Measurements from ENCODE around the gene SLC13A5.
"Not testable (repeated sequence)": the region's sequence is repeated elsewhere in the genome, so short reads cannot be mapped to it uniquely, and the experiment has no call there.

The SLC13A5 gene

DNA sequence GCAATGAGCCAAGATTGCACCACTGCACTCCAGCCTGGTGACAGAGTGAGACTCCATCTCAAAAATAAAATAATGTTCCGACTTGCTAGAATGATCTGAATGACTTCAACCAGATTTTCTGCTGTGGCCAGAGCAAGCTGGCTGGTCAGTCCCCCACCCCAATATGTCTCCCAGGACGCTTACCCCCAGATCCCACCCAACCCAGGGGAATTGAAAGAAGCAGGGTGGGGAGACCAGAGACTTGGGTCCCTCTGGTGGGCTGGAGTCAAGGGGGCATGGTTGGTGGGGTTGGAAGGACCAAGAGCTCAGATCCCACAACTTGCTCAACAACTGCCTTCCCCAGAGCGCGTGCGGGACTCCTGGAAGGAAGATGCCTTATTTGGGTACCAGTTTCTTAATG lies 54.8 kb downstream of the SLC13A5 start:
- not testable (repeated sequence) for DNase-seq

DNA sequence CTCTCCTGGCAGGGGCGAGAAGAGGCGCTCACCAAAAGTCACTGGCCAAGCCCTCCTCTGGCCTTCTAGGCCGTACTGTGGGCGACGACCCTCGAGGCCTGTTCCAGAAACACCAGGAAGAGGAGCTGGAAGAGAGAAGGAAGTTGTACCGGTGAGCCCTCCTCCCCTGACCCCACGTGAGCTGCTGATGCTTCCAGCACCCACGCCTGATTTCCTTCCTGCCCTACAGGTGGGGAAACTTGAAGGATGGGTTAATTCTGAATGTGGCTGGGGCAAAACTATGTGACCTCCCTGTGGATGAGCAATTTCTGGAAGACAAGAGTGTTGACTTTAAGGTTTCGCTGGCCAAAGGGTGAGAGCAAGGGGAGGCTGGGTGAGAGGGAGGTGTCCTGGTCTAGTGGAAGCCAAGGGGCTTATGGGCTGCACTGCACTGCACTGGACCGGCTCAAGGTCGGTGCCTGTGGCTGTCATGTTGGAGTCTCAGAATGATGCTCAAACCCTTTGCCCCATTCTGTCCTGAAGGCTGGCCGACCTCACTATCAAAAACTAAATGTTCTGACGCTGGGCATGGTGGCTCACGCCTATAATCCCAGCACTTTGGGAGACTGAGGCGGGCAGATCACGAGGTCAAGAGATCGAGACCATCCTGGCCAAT lies 55.4 kb downstream of the SLC13A5 start:
- DNase-seq = no peak

DNA sequence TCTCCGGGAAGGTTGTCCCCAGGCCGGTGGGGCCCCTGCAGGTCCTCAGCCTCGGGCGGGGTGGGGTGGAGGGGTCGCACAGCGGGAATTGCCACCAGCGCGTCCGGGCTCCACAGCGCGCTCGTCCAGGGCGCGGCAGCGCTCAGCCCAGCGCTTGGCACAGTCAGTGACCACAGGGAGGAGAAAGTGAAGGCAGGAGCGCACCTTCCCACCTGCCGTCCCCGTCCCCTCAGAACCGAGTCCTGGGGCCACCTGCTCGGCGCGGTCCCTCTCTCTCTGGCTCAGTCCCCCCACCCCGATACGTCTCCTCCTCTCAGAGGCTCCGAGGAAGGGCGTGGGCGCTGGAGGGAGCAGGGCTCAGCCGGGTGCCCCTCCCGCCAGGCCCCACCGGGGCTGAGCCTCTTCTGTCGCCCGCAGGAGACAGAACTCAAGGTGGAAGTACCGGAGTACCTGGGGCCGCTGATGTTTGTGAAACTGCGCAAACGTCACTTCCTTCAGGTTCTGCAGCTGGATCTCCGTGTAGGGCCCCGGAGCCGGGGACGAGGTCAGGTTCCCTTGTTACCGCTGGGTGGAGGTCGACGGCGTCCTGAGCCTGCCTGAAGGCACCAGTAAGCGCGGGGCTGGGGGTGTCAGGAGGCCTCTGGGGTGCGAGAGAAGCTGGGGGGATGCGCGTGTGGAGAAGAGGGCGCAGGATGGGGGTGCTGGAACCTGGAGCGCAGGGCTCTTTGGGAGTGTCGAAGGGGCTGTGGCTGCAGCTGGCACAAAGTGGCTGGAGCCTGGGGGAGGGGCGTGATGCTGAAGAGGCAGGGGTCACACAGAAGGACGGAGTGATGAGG lies 56.2 kb downstream of the SLC13A5 start:
- peak; percentile 57 for DNase-seq

DNA sequence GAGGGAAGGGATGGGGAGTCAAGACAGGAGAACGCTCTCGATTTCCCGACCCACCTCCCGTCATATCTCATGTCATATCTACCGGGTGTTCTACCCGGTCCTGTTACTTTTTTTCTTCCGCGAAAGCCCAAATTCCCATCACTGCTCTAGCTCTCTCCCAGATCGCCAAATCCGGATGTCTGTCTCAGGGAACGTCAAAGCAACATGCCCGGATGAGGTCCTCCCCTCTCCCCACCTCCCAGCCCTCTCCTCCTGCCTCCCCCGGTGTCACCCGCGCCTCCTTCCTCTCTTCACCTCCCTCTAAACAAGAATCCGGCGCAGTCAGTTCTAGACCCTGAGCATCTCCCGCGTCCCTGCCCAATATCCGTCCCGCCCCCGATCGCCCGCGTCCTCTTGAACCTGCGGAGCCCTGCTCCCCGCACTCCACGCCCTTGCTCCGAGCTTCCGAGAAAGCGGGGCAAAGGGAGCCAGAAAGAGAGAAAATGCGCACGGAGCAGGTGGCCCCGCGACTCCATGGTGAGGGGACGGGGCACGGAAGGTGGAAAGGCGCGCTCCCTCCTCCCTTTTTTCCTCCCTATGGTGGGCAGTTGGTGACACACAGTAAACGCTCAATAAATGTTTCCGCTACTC lies 57.3 kb downstream of the SLC13A5 start:
- DNase-seq = not testable (repeated sequence)

DNA sequence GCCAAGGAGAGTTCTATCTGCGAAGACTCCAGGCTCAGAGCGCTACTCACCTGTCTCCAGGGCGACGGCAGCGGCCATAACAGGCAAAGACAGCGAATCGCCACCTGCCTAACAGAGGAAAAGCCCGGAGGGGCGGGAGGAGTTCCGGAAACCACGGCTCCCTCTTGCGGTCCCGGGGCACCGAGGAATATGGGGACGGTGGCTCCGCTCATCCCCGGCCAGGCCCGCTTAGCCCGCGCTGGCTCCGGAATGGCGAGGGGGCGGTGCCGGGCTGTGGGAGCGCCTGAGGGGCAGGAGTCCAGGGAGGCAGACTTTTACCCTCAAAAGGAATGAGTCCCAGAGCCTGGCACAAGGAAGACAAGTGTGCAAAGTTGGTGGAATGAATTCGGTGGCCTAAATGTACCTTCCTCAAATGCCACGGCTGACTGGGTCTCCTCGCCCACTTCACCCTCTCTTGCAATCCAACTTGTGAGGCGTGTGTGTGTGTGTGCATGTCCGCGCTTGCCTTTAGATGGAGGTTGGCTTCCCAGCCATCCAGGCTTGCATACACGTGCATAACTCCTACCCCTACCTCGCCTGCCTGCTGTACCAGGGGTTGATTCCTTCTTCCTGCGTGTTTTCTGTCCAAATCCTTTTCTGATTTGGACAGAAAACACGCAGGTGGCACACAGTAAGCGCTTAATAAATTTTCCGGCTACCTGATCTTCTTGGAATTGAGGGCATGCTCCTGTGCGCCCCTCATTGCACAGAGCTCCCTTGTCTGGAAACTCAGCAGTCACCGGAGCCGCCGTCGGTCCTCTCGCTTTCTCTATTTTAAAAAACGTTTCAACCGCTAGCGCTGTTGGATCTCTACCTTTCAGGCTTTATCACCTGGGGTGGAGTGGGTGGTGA lies 58.1 kb downstream of the SLC13A5 start:
- DNase-seq = no peak

DNA sequence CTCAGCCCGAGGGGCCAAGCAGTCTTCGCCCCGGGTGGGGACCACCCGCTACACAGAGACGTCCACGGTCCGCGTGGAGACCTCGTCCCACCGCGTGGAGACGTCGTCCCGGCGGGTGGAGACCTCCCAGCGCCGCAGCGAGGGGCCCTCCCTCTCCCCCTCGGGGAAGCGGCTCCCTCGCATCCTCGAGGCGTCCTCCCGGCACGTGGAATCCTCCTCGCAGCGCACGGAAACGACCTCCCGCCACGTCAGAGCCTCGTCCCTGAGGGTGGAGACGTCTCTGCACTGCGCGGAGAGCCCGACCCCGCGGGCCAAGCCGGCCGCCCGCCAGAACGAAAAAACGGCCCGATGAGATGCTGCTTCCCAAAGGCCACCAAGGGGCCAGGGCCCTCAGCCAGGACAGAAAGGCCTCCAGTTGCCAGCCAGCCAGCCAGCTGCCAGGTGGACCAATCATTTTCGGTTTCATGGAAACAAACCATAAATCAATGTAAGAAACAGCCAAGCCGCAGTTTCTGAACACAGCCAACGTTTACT lies 61.2 kb downstream of the SLC13A5 start:
- no peak for DNase-seq

DNA sequence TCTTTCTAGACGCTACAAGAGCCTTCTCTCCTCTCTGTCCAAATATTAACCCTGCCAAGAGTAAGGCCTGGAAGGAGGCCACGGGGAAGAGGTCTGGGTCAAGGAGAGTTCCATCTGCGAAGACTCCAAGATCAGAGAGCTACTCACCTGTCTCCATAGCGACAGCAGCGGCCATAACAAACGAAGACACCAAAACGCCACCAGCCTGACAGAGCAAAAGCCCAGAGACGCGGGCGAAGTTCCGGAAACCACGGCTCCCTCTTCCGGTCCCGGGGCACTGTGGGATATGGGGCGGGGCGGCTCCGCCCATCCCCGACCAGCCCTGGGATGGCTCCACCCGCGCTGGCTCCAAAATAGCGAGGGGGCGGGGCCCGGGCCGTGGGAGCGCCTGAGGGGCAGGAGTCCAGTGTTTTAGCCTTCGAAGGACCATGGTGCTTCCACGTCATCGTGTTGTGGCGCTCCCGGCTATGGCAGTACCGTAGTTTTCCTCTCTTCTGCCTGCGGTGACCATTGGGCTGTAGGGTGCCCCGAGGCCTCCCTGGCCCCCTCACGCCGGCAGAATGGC lies 61.7 kb downstream of the SLC13A5 start, which contains the start of the genes C17orf100 and MED31:
Gene C17orf100, plus strand, starts transcription at position 409 of the 565 bp plus-strand sequence. Its CDS starts 152 bp downstream, at position 561.
Gene MED31, minus strand, starts transcription at position 252 of the 565 bp plus-strand sequence. Its CDS starts 77 bp downstream, at position 175.
- peak; percentile 95 for DNase-seq

DNA sequence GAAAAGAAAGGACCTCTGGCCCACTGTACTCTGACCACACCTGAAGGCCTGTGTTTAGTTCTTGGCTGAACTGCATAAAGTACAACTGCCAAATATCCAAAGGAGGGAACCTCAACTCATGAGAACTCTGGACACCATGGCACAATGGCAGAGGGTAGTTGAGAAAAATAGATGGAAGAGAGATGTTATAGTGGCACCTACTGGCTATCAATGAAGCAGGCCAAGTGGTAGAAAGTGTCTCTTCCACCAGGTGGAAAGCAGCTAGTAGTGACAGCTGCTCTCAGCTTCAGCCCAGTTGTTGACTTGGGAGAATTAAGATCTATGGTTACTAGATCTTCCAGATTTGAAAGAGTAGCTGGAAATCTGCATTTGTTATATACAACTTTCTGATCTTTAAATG lies 65.0 kb downstream of the SLC13A5 start:
- DNase-seq = no peak

DNA sequence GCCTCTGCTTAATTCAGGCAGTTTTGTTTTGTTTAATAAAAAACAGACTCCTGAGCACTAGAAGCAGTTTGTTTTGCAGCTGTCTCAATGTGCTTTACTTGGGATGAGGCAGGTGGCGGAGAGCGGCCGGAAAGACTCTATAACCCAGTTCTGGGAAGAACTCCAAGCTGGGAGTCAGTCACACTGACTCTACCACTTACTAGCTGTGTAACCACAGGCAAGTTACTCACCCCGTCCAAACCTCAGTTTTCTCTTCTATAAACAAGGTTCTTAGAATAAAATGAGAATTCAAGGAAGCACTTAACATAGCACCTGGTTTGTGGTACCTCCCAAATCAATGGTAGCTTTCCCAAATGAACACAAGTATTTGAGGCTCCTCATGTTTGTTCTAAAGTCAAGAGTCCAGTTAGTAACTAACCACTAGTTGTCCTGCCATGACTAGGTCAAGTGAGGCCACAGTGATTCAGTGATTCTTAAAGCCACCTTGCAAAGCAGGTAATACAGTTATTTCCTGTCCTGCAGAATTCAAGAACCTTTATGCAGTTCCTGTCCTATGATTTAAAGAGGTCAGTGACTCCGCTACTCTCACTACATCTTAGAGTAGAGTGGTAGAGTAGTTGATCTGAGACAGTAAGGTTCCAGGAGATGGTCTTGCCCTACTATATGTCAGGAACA lies 69.6 kb downstream of the SLC13A5 start:
- DNase-seq = no peak

DNA sequence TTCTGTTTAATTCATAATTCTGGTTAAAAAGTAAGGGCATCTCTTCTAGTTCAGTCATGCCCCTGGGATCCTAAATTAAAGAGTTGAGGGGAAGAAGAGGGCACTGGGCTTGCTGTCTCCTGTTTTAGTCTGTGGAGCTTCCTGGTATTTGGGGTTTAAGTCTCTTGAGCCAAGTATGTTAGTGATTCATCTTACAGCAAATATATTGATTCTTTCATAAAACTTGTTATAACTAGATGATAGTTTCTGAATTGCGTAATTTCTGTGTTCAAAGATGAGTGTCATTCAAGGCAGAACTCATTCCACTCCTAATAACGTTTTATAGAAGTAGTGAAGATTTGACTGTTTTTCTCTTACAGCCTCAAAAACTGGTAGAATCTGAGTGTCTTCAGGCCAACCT lies 70.6 kb downstream of the SLC13A5 start:
- DNase-seq = no peak

DNA sequence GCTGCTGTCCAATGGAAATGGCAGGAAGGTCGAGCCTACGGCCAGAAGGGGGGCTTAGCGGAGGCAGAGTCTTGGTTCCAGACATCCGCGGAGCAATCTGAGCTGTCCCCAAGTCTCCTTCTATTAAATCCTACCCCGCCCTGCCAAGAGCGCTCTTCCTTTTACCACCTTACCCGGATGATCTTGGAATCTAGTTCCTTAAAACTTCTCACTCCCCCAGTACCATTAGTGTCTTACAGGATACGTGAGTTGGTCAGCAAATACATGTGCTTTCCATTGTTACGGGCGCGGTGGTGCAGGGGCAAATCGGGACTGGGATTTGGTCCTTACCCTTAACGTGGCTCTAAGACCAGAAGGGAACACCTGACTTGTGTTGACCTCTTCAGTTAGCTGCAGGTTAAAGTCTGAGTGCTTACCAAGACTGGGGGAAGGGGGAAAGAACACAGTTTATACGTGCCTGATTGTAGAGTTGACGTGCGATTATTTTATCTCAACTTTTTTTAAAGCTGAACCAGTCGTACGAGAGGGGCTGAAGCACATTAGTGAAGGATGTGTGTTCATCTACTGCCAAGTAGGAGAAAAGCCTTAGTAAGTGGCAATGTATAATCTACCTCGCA lies 71.8 kb downstream of the SLC13A5 start:
- DNase-seq = no peak

DNA sequence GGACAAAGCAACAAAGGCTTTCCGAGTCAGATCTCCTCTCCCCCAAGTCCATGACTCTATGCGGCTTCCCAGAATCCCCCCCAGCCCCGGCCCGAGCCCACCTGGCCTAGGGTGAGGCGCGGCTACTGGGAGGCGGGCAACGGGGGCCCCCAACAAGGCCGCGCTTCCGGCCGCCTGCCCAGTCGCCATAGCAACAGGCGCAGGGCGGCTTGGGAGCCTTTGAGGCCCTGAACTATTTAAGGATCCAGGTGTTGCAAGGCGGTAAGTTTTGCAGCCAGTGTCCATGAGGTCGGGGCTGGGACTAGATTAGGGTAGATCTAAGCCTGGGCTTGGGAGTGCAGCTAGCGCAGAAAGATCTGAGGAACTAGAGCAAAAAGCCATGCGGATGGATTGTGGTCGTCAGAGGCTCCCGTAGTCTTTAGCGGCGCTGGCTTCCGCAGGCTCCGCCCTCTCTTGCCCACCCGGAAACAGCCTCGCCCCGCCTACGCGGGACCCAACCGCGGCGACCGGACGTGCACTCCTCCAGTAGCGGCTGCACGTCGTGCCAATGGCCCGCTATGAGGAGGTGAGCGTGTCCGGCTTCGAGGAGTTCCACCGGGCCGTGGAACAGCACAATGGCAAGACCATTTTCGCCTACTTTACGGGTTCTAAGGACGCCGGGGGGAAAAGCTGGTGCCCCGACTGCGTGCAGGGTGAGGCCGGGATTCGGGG lies 72.5 kb downstream of the SLC13A5 start, which contains the start of the genes KIAA0753 and TXNDC17:
Gene KIAA0753, minus strand, starts transcription at position 176 of the 711 bp plus-strand sequence. CDS start 5,608 bp downstream, outside the sequence.
Gene TXNDC17, plus strand, starts transcription at position 525 of the 711 bp plus-strand sequence. Its CDS starts 23 bp downstream, at position 548.
- DNase-seq = peak; percentile 90

DNA sequence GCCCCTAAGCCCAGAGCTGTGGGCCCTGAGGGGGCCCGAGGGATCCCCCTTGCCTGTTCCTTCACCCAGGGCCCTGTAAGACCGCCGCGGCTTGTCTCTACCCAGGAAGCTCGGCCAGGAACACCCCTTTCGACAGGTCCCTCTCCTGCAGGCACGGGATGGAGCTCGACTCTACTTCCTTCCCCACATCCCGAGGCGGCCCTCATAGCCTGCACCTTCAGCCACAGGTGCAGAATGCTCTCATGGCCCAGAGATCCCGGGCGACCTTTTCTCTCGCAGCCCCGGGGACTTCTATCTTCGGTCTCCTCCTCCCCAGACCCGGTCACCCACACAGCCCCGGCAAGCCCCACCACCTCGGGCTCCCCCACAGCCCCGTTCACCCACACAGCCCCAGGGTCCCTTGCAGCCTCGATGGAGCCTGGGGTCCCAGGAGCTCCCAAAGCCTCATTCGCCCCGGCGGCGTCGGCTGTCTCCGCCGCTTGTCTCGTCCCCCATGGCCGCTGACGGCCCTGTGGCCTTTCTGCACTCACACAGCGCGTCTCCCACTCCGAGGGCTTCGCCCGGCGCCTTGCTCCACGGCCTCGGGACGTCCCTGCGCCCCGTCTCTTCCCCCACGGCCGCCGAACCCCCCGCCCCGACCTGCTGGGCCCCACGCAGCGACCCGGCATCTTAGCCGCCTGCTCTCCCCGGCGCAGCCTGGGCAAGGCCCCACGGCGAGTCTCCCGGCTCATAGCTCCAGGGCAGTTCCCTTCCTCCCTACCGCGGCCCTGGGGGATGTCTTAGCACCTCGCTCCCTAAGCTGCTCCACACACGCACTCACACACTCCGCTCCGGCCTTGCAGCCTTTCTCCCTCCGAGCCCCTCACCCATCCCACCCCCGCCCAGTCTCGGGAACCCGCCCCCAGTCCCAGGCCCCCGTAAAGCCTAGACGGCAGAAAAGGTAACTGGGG lies 73.3 kb downstream of the SLC13A5 start:
- DNase-seq = peak; percentile 19

DNA sequence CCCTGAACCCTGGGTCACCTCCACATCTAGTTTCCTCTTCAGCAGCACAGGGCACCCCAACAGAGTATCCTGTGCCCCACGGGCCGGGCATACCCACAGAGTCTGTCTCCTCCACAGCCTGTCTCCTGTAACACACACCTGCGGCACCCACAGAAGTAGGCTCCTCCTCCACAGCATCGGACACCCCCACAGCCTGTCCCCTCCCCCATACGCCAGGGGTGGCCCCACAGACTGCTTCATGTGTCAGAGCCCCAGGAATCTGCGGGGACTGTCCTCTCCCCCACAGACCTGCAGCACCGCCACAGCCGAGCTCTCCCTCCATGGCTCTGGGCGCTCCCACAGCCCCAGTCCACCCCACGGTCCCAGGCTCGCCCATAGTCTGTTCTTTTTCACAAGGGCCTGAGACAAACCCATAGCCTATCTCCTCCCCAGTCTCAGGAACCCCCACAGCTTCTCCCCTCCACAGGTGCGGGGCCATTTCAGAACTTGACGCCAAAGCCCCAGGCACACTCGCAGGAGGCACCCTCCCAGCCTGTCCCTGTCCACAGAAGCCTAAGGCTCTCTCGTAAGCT lies 74.1 kb downstream of the SLC13A5 start:
- DNase-seq = no peak

DNA sequence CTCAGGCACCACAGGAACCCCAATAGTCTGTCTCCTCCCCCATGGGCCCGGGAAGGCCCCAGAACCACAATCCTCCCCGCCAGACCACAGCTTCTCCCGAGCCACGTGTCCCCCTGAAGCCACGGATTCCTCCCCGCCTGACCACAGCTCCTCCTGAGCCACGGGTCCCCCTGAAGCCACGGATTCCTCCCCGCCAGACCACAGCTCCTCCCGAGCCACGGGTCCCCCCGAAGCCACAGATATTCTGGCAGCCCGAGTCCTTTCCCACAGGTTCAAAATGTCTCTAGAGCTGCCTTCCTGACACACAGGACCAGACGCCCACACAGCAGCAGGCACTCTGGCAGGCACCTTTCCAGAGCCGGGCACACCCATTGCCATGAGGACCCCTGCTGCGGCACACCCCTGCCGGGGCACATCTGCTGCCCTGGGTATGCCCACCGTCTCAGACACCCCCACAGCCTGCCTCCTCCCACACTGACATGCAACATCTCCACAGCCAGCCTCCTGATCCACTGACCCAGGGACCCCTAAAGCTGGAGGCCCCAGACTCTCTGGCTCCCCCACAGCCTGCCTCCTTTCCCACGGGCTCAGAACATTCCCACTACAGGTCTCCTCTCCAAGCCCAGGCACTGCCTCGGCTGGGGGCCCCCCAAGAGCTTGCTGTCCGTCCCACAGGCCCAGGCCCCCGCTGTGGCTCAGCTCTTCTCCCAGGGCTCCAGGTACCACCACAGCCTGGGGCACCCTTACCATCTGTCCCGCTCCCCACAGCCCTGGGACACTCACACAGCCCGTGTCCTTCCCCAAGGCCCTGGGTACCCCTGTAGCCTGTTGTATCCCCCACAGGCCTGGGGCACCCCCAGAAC lies 74.9 kb downstream of the SLC13A5 start:
- DNase-seq = no peak

DNA sequence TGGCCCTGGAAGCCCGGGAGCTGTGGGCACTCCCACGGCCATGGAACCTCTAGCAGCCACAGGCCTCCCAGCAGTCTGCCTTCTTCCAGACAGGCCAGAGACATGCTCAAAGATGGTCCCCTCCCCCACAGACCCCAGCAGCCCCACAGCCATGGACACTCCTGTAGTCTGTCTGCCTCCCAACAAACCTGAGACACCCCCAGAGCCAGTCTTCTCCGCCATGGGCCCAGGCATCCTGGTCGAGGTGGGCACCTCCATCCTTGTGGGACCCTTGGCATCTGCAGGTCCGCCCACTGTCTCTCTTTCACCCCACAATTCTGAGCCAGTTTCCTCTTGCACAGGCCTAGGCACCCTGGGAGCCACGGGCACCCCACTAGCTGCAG lies 75.7 kb downstream of the SLC13A5 start:
- DNase-seq = no peak
